ENCODE data around the gene GRB10. TPM values are rescaled to one million over a fixed set of nuclear protein-coding genes. Genes with fewer than 3 reads are reported as not detected.

The GRB10 gene
- total and polyA plus RNA-seq, 2 experiments from 2014 or later, result 35.0 to 154 TPM

DNA sequence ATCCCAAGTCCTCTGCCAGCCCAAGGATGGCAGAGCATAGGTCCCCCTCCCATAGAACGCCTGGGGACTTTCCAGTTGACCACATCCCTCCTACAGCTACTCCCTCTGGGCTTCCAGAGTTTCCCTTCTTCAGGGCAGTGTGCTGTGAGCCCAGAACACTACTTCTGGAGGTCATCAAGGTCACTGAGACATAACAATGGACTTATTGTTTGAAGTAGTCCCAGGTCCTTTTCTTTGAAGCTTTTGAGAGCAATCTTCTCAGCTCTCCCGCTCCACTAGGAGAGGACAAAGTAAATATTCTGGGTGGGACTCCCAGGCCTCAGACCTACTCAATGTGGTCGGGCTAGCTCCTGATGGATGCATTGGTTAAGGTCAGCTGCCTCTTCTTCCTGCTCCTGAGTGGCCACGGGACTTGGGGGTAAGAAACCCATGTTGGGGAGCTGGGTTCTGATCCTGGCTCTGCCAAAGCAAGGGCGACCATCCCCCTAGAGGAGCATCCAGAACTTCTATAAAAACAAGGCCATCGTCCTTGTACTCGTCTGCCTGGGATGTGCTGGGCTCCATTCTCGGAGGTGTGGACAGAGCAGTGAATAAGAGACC, 134.0 kb downstream of the GRB10 start:
- Histone ChIP-seq H4K20me1 (replicated peaks; ENCODE audit: insufficient read depth) (peaks cover 2% of the 10 kb centered on the region; the same call in 1 of the 2 replicates), H3F3A (replicated peaks; ENCODE audit: low read depth) (no peaks in the 10 kb centered on the region), H3K4me1 (ENCODE audit: insufficient read depth) (no peaks in the 10 kb centered on the region), H3K4me2 (no peak overlapping the region), H3K27me3 (ENCODE audit: insufficient read depth) (no peaks in the 10 kb centered on the region), H3K79me2 (replicated peaks; ENCODE audit: insufficient read depth) (peaks cover 15% of the 10 kb centered on the region), H3K27ac (ENCODE audit: low read depth) (no peak overlapping the region), H2AFZ (no peak overlapping the region), H3K36me3 (ENCODE audit: insufficient read depth) (no peaks in the 10 kb centered on the region), H3K4me3 (no peak overlapping the region), H3K9me2 (ENCODE audit: insufficient read depth) (no peaks in the 10 kb centered on the region; the same call in 1 of the 2 replicates)
- TF ChIP-seq JUNB (IDR thresholded peaks at IDR 0.05; ENCODE audit: unreplicated experiment), result no peak
- TF ChIP-seq, protein P1, sequence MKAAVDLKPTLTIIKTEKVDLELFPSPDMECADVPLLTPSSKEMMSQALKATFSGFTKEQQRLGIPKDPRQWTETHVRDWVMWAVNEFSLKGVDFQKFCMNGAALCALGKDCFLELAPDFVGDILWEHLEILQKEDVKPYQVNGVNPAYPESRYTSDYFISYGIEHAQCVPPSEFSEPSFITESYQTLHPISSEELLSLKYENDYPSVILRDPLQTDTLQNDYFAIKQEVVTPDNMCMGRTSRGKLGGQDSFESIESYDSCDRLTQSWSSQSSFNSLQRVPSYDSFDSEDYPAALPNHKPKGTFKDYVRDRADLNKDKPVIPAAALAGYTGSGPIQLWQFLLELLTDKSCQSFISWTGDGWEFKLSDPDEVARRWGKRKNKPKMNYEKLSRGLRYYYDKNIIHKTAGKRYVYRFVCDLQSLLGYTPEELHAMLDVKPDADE (IDR thresholded peaks at IDR 0.05), result no peak
- TF ChIP-seq ZNF462 (CRISPR knock-in tag; IDR thresholded peaks at IDR 0.05), result no peak
- TF ChIP-seq REST (IDR thresholded peaks at IDR 0.05; ENCODE audit: unreplicated experiment), result no peak
- no peak for TF ChIP-seq ZNF331 (CRISPR knock-in tag; IDR thresholded peaks at IDR 0.05; ENCODE audit: low read depth)
- TF ChIP-seq NANOG (IDR thresholded peaks at IDR 0.05; ENCODE audit: borderline replicate concordance), result no peak
- TF ChIP-seq, protein P2, sequence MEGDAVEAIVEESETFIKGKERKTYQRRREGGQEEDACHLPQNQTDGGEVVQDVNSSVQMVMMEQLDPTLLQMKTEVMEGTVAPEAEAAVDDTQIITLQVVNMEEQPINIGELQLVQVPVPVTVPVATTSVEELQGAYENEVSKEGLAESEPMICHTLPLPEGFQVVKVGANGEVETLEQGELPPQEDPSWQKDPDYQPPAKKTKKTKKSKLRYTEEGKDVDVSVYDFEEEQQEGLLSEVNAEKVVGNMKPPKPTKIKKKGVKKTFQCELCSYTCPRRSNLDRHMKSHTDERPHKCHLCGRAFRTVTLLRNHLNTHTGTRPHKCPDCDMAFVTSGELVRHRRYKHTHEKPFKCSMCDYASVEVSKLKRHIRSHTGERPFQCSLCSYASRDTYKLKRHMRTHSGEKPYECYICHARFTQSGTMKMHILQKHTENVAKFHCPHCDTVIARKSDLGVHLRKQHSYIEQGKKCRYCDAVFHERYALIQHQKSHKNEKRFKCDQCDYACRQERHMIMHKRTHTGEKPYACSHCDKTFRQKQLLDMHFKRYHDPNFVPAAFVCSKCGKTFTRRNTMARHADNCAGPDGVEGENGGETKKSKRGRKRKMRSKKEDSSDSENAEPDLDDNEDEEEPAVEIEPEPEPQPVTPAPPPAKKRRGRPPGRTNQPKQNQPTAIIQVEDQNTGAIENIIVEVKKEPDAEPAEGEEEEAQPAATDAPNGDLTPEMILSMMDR (conservative IDR thresholded peaks at IDR 0.05; ENCODE audit: low read depth in 2 of 2), result no peak
- no peak for TF ChIP-seq CREB1 (CRISPR knock-in tag; IDR thresholded peaks at IDR 0.05; ENCODE audit: low read depth)
- TF ChIP-seq EZH2phosphoT487 (IDR thresholded peaks at IDR 0.05; ENCODE audit: unreplicated experiment), result no peak
- TF ChIP-seq POLR2AphosphoS5 (IDR thresholded peaks at IDR 0.05; ENCODE audit: low read depth), result no peak
- TF ChIP-seq STAT1 (IDR thresholded peaks at IDR 0.05; ENCODE audit: unreplicated experiment), result no peak
- no peak for TF ChIP-seq ZNF114 (CRISPR knock-in tag; IDR thresholded peaks at IDR 0.05)
- TF ChIP-seq EZH2 (IDR thresholded peaks at IDR 0.05; ENCODE audit: low read depth, unreplicated experiment), result no peak
- Mint-ChIP-seq H3K4me3 (no peak overlapping the region), H3K27me3 (ENCODE audit: insufficient read depth, low read depth, poor library complexity) (peaks cover 6% of the 10 kb centered on the region), H3K9me3 (no peaks in the 10 kb centered on the region), H3K36me3 (ENCODE audit: low read depth) (peaks cover 22% of the 10 kb centered on the region), H3K27ac (0 out of 2 replicates have a peak overlapping the region, but pooled peaks have one; percentile 12), H3K4me1 (peaks cover 7% of the 10 kb centered on the region)
- DNase-seq (ENCODE audit: low spot score), result no peak
- no peak for ATAC-seq

All from GM23338 (cell line).